B cell (primary cell): ENCODE data around the gene TMEM147. TPM values are rescaled to one million over a fixed set of nuclear protein-coding genes. Genes with fewer than 3 reads are reported as not detected.

ENCODE experiments used
- ATAC-seq: fragments of 200-7000 bp; cut with Tn5 transposase; one replicate; pipeline ENCODE4 v1.10.0; 2021; ENCODE audit warnings: low read depth, mild to moderate bottlenecking, moderate number of reproducible peaks, moderate library complexity
- CTCF ChIA-PET: fragments of 350-600 bp; sonication (Branson Sonifier 250); formaldehyde crosslinking; loops from one replicate; lab custom pipeline; 2021; ENCODE audit warnings: antibody characterized with exemption, inconsistent platforms; lab: Charles Lee
- POLR2A ChIA-PET: fragments of 350-600 bp; sonication (Branson Sonifier 250); formaldehyde crosslinking; loops from one replicate; lab custom pipeline; 2021; ENCODE audit warnings: antibody characterized with exemption; lab: Charles Lee
- DNase-seq: peaks from one replicate; pipeline ENCODE4 v3.0.0; 2013
- H2AFZ ChIP-seq: 2 replicates; pipeline ENCODE4 v1.6.1; 2012; ENCODE audit warnings: mild to moderate bottlenecking, low read depth, low read length; ENCODE audit not compliant: insufficient read depth, poor library complexity, severe bottlenecking
- H3K27ac ChIP-seq, 2 donors: 1 replicate in 1 of 2; 2 replicates in 1 of 2; pipeline ENCODE4 v1.5.1; 2012 to 2013; ENCODE audit warnings: low read length in 2 of 2, mild to moderate bottlenecking in 2 of 2, moderate library complexity in 1 of 2
- H3K27me3 ChIP-seq, 4 experiments: fragments of 200-600 bp in 1 of 4; sonication (generic) in 1 of 4; replicated peaks in 1 of 4; 1 replicate in 2 of 4; 2 replicates in 2 of 4; pipeline versions ENCODE4 v1.6.1 to v1.7.0; 2013 to 2016; ENCODE audit warnings: low read length in 3 of 4, mild to moderate bottlenecking in 2 of 4, mixed read lengths in 1 of 4, moderate library complexity in 1 of 4; ENCODE audit not compliant: insufficient read depth in 4 of 4, control insufficient read depth in 3 of 4; ENCODE audit errors: control extremely low read depth in 1 of 4
- H3K36me3 ChIP-seq, 2 experiments: replicated peaks in 1 of 2; 1 replicate in 1 of 2; 2 replicates in 1 of 2; pipeline versions ENCODE4 v1.6.1 to v1.7.1; 2013; ENCODE audit warnings: low read length in 1 of 2; ENCODE audit not compliant: insufficient read depth in 2 of 2, control insufficient read depth in 1 of 2; ENCODE audit errors: control extremely low read depth in 1 of 2, extremely low read depth in 1 of 2
- H3K4me1 ChIP-seq, 2 donors: fragments of 200-600 bp in 1 of 2; sonication (generic) in 1 of 2; 1 replicate in 1 of 2; 2 replicates in 1 of 2; pipeline versions ENCODE4 v1.5.1 to v1.6.1; 2013 to 2017; ENCODE audit warnings: low read length in 2 of 2; ENCODE audit not compliant: control insufficient read depth in 2 of 2, insufficient read depth in 2 of 2
- H3K4me2 ChIP-seq: replicated peaks from 2 replicates; pipeline ENCODE3; 2012; ENCODE audit warnings: mild to moderate bottlenecking, low read depth, low read length; ENCODE audit not compliant: poor library complexity, severe bottlenecking
- H3K4me3 ChIP-seq, 5 experiments: fragments of 200-600 bp in 1 of 5; sonication (generic) in 1 of 5; 1 replicate in 3 of 5; 2 replicates in 2 of 5; pipeline versions ENCODE4 v1.5.1 to v1.7.0; 2011 to 2016; ENCODE audit warnings: low read length in 4 of 5, mild to moderate bottlenecking in 4 of 5, low read depth in 2 of 5, control low read depth in 1 of 5, moderate library complexity in 1 of 5; ENCODE audit not compliant: insufficient read depth in 1 of 5; ENCODE audit errors: control extremely low read depth in 1 of 5, extremely low read depth in 1 of 5
- H3K79me2 ChIP-seq: fragments of 200-600 bp; sonication (generic); one replicate; pipeline ENCODE4 v1.6.0; 2016; ENCODE audit warnings: low read length; ENCODE audit not compliant: control insufficient read depth, insufficient read depth
- H3K9ac ChIP-seq: fragments of 200-600 bp; sonication (generic); 2 replicates; pipeline ENCODE4 v1.6.1; 2017; ENCODE audit warnings: mild to moderate bottlenecking, low read length, moderate library complexity
- H3K9me3 ChIP-seq, 3 donors: one replicate each; pipeline versions ENCODE4 v1.6.1 to v1.7.1; 2013; ENCODE audit warnings: low read length in 2 of 3; ENCODE audit not compliant: control insufficient read depth in 2 of 3, insufficient read depth in 1 of 3; ENCODE audit errors: control extremely low read depth in 1 of 3
- H4K20me1 ChIP-seq: 2 replicates; pipeline ENCODE4 v1.6.0; 2012; ENCODE audit warnings: mild to moderate bottlenecking, low read length; ENCODE audit not compliant: insufficient read depth, control insufficient read depth, poor library complexity, severe bottlenecking
- H3K27ac Mint-ChIP-seq: one replicate; pipeline ENCODE4 v1.8.0; 2021; ENCODE audit warnings: mixed read lengths
- H3K27me3 Mint-ChIP-seq: one replicate; pipeline ENCODE4 v1.8.0; 2021; ENCODE audit warnings: mixed read lengths
- H3K4me1 Mint-ChIP-seq: one replicate; pipeline ENCODE4 v1.8.0; 2021; ENCODE audit warnings: mixed read lengths
- H3K4me3 Mint-ChIP-seq: one replicate; pipeline ENCODE4 v1.8.0; 2021; ENCODE audit warnings: mixed read lengths
- H3K9me3 Mint-ChIP-seq: one replicate; pipeline ENCODE4 v1.8.0; 2022; ENCODE audit warnings: mixed read lengths; ENCODE audit not compliant: insufficient read depth
- CTCF ChIP-seq: fragments of 200-600 bp; IDR thresholded peaks from one replicate; pipeline ENCODE4 v1.8.0; 2022; ENCODE audit warnings: antibody characterized with exemption, mild to moderate bottlenecking
- EZH2 ChIP-seq: IDR thresholded peaks from 2 replicates; pipeline ENCODE4 v1.6.1; 2012; ENCODE audit warnings: borderline replicate concordance, low read depth, mild to moderate bottlenecking, moderate library complexity, low read length; ENCODE audit not compliant: insufficient read depth, poor library complexity, severe bottlenecking
- WGBS: methylation state at CpG from one replicate; pipeline ENCODE4 v1.1.5; 2013; ENCODE audit warnings: missing lambda C conversion rate; ENCODE audit not compliant: insufficient coverage; 5-methylcytosine and 5-hydroxymethylcytosine counted together
- intact Hi-C: fragments of 100-400 bp; cut with micrococcal nuclease; formaldehyde crosslinking; loops from one replicate; pipeline ENCODE4 v1.10.0; 2022
- polyA plus RNA-seq: library from polyadenylated mRNA; depleted of rRNA; stranded (reverse); fragments of >200 nt; gene quantifications from 2 replicates; pipeline ENCODE4 v1.2.3, GENCODE V29; 2012
- total RNA-seq, 2 donors: library from RNA; stranded (reverse); fragments of 120-200 nt in 1 of 2; gene quantifications; 1 replicate in 1 of 2; 2 replicates in 1 of 2; pipeline versions ENCODE4 v1.2.3 to v1.2.4, GENCODE V29; 2013 to 2022

TMEM147 gene
- total and polyA plus RNA-seq, 2 donors (not counting 1 experiment from before 2014, with no cell fraction given): 39.8 to 68.9 TPM

- H3K4me1 Mint-ChIP-seq: no peaks in the 10 kb centered on the region
Observed at GRCh38 chr19:35587321-35587720, 41.9 kb downstream of the TMEM147 start.

DNA sequence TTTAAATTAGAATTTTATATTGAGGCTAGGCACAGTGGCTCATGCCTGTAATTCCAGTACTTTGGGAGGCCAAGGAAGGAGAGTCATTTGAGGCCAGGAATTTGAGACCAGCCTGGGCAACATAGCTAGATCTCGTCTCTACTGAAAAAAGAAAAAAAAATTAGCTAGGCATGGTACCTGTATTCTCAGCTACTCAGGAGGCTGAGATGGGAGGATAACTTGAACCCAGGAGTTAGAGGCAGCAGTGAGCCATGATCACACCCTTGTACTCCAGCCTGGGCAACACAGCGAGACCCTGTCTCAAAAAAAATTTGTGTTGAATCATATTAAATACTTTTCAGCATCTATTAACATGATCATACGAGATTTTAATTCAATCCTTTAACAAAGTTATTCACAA is 45.4 kb downstream of the TMEM147 start:
- ATAC-seq (no peak), DNase-seq (no peak)
- Histone ChIP-seq H3K9ac (no peak overlapping the region), H3K36me3 (no peaks in the 10 kb centered on the region), H3K27ac (no peak overlapping the region), H2AFZ (no peak overlapping the region), H3K4me3 (no peak overlapping the region), H3K4me1 (no peaks in the 10 kb centered on the region), H3K27me3 (peaks cover 0 to 8% (median 0%) of the 10 kb centered on the region in 4 experiments), H3K9me3 (peaks cover 0 to 5% (median 0%) of the 10 kb centered on the region in 3 donors), H4K20me1 (no peaks in the 10 kb centered on the region), H3K79me2 (no peaks in the 10 kb centered on the region), H3K4me2 (no peak overlapping the region)
- H3K4me1 Mint-ChIP-seq: no peaks in the 10 kb centered on the region
- H3K27ac Mint-ChIP-seq: no peak overlapping the region
- intact Hi-C loops: no loop called here
- TF ChIP-seq CTCF (no peak), EZH2 (no peak)
- ChIA-PET POLR2A (no interaction called here), CTCF (interaction anchor here (3.1 kb wide), 1 partner anchor 81 kb away, joined by 24 read pairs; no protein-coding TSS in a partner anchor)
- no peak overlapping the region for H3K4me3 Mint-ChIP-seq
- no CpG with 5 or more reads among the region's 3 CpGs for WGBS
- H3K27me3 Mint-ChIP-seq: peaks cover 17% of the 10 kb centered on the region
- H3K9me3 Mint-ChIP-seq: no peaks in the 10 kb centered on the region

More at GRCh38 chr19:35587321-35587720, 41.9 kb downstream of the TMEM147 start:
- CTCF ChIA-PET: interaction anchor here (1.1 kb wide), 1 partner anchor 78 kb away, joined by 5 read pairs; no protein-coding TSS in a partner anchor
- Histone ChIP-seq H3K36me3 (no peaks in the 10 kb centered on the region), H3K9ac (no peak overlapping the region), H4K20me1 (no peaks in the 10 kb centered on the region), H3K27ac (no peak overlapping the region), H3K79me2 (no peaks in the 10 kb centered on the region), H3K4me1 (no peaks in the 10 kb centered on the region), H2AFZ (no peak overlapping the region), H3K4me3 (no peak overlapping the region), H3K4me2 (no peak overlapping the region), H3K9me3 (peaks cover 0 to 9% (median 0%) of the 10 kb centered on the region in 3 donors), H3K27me3 (peaks cover 0 to 17% (median 0%) of the 10 kb centered on the region in 4 experiments)
- DNase-seq (no peak), ATAC-seq (no peak)
- intact Hi-C loops: no loop called here
- no peak overlapping the region for H3K4me3 Mint-ChIP-seq
- H3K27ac Mint-ChIP-seq: no peak overlapping the region
- POLR2A ChIA-PET: no interaction called here
- no peaks in the 10 kb centered on the region for H3K9me3 Mint-ChIP-seq
- 20% methylated on average over 1 of the region's 1 CpG for WGBS
- TF ChIP-seq EZH2: no peak
- no peak for TF ChIP-seq CTCF
- H3K27me3 Mint-ChIP-seq: peaks cover 28% of the 10 kb centered on the region
